HG02943 (cell line): ENCODE measurements around the gene LCN1.
"Not testable (repeated sequence)": the region's sequence is repeated elsewhere in the genome, so short reads cannot be mapped to it uniquely, and the experiment has no call there.

Experiments
- ATAC-seq: cut with Tn5 transposase; IDR thresholded peaks from one replicate; pipeline ENCODE4 v1.9.1; 2021; ENCODE audit warnings: mild to moderate bottlenecking, low read depth, moderate library complexity; ENCODE audit not compliant: unreplicated experiment

The LCN1 gene

GRCh38 chr9:135522137-135522877, 1.1 kb downstream of the LCN1 start:
- ATAC-seq: no peak

GRCh38 chr9:135522931-135523330, 1.7 kb downstream of the LCN1 start:
- ATAC-seq: no peak

GRCh38 chr9:135523521-135524129, 2.4 kb downstream of the LCN1 start:
- no peak for ATAC-seq

DNA sequence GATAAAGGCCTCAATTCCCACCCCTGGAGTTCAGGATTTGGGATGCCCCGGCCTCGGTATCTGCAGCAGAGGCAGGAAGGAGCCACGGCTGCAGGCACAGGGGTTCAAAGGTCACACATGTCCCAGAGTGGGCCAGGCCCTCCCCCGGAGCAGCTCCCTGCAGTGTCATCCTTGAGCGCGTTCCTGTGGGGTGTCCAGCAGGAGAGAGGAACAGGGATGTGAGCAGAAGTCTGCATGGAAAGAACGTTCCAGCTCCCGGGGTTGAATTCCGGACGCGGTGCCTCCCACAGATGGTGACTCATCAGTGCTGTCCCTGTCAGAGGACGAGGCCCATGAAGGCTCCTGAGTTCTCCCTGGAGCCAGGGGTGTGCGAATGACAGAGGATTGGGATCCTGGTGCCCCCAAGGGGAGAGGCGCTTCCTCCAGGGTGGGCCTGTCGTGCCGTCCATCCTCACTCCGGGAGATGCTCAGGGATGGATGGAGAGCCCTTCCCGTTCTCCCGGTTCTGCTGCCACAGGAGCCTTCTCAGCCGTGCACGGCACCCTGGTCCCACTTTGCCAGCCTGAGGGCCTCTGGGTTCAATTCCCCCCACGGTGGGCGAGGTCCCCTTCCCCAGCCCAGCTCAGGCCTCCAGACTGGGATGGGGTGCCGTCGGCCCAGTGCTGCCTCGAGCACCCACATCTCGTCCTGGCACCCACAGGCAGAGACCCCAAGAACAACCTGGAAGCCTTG, 3.1 kb downstream of the LCN1 start:
- no peak for ATAC-seq

DNA sequence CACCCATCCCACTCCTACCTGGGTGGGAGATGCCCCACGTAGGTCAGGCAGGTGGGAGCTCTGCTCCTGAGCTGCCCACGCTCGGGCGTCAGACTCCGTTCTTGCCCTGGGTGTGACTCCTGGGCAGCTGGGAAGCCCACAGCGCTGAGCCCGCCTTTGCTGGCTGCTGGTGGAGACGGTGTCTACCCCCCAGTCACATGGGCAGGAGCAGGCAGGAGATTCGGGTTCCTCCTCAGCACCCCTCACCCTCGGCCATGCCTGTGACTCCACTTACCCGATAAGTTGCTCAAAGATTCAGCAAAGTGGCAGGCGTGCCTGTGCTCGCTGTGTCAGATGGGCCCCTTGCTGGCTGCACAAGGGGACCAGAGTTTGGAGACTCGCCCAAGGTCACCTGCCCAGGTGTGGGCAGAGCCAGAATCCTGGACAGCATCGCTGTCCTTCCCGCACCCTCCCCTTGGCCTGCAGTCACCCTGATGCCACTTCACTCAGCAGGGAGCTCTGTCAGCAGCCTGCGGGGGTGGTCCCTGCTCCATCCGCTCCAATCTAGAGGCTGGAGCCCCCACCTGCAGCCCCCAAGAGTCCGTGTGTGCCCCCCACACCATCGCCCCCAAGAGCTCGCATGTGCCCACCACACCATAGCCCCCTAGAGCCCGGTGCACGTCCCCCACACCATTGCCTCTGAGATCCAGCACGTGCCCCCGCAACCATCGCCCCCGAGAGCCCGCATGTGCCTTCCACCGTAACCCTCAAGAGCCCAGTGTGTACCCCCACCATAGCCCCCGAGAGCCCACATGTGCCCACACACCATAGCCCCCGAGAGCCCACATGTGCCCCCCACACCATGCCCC, 4.2 kb downstream of the LCN1 start:
- ATAC-seq: no peak

- ATAC-seq: no peak
These were observed 5.0 kb downstream of the LCN1 start for GRCh38 chr9:135526089-135526729.

DNA sequence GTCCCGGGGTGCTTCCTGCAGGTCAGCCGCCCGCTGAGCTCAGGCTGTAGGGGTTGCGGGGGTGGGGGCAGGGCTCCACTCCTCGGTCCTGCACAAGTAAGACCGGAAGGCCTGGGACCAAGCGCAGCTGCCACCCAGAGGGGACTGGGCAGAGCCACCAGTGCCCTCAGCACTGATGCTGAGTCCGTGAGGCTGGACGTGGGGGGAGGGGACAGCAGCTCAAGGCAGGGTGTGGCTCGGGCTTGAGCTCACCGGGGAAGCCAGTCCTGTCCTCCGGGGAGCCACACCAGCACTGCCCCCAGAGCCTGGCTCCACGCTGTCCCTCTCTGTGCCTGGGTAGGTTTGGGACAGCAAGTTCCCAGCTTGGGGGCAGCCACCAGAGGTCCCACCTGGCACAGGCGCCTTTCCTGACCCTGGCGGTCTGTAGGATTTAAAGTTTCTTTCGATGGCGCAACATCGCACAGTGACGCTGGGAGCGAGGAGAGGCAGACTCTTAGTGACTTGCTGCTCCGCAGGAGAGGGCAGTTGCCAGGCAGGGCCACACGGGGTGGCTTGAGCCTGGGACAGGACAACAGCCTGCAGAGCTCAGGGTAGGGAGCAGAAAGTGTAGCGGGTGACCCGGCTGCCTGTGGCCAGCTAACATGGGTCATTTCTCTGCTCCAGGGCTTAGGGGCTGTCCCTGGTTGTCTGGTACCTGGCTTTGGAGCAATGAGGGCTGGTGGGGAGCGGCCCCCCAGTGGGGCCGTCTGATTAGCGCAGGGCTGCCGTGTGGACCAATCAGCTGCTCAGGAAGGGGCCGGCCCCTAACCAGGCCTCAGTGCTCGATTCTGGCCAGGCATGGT, 5.7 kb downstream of the LCN1 start:
- no peak for ATAC-seq

- ATAC-seq: not testable (repeated sequence)
These were observed 7.7 kb downstream of the LCN1 start for GRCh38 chr9:135528842-135529435.

DNA sequence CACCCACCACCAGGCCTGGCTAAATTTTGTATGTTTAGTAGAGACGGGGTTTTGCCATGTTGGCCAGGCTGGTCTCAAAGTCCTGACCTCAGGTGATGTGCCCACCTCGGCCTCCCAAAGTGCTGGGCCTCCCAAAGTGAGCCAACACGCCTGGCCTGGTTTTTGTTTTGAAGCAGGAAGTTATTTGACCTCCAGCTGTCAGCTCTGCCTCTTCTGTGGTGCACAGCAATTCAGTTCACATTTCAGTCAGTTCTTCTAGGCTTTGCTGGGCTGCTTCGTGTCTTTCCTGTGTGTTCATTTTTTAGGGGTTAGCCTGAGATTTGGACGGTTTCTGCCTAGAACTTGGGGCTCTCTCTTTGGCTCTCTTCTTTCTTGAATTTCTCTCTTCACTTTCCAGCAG, 8.9 kb downstream of the LCN1 start:
- ATAC-seq: no peak

DNA sequence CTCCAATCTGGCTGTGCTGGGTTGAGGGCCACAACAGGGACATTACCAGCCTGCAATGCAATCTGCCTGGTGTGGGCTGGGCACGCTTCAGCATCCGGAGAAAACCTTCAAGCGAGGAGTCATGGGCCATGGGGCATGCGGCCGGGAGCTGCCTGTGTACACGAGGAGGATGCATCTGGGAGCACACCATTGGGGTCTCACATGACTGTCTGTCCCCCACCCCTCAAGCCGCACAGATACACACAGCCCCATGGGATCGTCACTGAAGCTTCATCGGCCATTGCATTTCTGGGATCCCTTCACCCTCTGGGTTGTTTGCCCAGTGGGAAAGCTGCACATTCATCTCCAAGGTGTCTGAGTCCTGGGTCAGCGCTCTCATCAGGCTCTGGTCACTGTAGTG, 9.9 kb downstream of the LCN1 start:
- no peak for ATAC-seq

DNA sequence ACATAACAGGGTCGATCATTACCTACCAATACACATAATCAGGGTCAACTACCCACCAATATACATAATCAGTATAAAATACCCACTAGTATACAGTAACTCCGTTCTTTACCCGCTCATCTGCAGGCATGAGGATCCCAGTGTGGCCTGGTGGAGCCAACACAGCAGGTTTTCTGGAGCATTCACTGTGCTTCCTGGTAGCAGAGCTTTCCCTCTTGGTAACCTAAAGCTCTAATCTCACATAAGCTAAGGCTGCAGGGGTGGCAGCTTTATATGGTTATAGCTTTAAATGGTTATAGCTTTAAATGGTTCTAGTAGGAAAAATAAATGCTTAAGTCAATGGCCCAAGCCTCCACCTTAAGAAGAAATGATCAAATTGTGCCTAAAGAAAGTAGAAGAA, 11.9 kb downstream of the LCN1 start:
- no peak for ATAC-seq

DNA sequence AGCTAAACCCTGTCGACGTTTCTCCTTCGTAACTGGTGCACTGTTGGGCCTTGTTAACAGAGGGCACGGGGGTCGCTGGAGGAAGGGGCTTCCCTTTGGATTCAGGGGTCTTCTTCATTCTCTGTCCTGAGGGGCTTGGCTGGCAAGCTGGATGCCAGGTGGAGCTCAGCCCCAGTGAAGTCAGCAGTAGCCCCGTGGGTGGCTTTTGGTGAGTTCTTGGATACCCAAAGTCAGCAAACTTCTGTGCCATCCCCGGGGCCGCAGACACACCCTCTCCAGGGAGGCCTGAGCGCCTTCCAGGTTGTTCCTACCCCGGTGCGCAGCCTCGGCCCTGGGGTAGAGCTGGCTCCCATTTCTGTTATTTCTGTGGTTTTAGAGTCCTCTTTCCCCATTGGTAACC, 12.4 kb downstream of the LCN1 start:
- no peak for ATAC-seq

DNA sequence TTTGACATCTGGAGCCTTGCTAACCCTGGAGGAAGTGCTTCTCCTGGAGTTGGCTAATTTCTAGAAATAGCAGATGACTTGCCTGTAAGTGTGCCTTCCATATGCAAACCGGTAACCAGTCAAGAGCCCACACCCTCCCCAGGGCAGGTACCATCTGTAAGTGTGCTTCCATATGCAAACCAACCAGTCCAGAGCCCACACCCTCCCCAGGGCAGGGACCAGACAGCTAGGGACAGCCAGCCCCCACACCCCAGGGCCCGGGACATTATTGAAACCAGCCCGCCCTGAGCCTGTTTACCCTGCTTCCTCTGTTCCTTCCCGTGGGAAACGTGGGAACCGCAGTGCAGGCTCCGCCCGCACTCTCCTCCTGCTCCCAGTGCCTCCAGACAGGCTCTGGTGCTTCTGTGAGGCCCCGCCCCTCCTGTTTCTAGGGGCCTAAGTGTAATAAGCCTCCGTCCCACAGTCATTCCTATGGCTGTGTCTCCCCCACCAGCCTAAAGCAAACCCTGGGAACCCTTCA, 13.0 kb downstream of the LCN1 start:
- ATAC-seq: not testable (repeated sequence)

- ATAC-seq: not testable (repeated sequence)
These were observed 13.6 kb downstream of the LCN1 start for GRCh38 chr9:135534826-135535225.

DNA sequence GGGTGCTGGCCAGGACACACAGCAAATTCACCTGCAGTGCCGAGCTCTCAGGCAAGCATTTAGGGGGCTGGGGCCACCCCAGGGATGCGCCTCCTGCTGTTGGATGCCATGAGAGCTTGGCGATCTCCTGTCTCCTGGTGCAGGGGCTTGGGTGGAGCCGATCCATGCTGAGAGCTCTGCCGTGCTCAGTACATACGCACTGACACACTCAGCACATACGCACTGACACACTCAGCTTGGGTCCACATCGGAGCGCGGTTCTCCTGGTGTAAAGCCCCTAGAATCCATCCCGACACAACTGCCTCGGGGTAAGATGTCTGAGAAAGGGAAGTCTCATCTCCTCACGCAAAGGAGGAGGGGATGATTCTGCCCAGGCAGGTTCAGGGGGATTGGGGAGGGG, 14.4 kb downstream of the LCN1 start:
- not testable (repeated sequence) for ATAC-seq

- ATAC-seq: no peak
These were observed 15.0 kb downstream of the LCN1 start for GRCh38 chr9:135536216-135536615.

DNA sequence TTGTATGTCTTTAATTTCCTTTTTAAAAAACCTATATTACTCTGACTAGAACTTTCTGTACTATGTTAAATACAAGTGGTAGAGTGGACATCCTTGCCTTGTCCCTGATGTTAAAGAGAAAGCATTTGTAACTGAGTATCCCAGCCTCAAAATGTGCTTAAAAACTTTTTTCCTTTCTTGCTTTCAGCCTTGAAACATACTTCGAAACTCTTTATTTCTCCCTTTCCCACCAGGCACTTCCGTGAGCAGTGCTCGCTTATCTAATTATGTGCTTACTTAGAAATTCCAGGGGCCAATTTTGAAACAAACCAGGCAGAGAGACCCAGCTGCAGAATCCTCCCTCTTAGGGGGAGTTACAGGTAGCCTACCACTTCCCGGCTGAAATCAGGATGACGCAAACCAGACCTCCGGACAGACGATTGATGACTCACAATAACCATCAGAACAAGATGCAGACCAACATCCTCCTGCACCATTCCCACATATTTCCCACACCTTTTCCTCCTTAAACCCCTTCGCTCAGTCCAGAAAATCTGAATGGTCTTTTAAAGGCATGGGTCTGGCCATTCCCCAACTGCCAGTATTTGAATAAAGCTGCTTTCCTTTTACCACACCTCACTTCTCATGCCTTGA, 22.1 kb downstream of the LCN1 start:
- ATAC-seq: not testable (repeated sequence)

DNA sequence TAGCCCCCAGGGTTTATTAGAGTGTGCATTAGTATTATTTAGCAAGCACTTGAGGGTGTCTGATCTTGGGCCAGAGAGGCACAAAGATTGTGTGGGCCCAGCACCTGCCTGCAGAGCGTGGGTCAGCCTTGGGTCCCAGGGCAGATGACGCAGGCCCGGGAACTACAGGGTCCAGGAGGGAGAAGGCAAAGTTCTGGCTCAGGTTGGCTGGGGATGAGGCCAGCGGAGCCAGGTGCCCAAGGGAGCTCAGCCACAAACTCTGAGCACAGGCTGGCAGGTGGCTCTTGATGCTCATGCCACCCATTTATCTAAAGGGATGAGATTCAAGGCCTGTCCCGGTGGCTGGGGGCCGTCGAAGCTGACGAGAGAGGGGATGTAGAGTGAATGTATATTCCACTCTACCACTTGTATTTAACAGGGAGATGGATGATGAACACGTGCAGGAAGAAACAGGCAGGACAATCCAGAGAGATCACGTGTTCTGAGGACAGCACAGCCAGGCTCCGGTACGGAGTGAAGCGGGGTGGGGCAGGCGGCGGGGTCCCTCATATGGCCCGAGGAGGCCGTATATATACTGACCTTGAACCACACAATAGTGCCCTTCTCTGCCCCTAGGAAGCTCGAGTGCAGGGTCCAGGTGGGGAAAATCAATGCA, 23.9 kb downstream of the LCN1 start:
- no peak for ATAC-seq
